OCI-LY7 (cell line): ENCODE results near the gene GDPD3.

Experiments
- EZH2phosphoT487 ChIP-seq: fragments of 200-600 bp; sonication (generic); IDR thresholded peaks from 2 replicates; pipeline ENCODE4 v1.6.1; 2018; ENCODE audit warnings: low read depth, borderline replicate concordance, mild to moderate bottlenecking, mixed run types, antibody characterized with exemption, low read length, moderate library complexity, mixed read lengths
- TF ChIP-seq, protein P1 (sequence below): fragments of 200-600 bp; sonication (generic); conservative IDR thresholded peaks from 2 replicates; pipeline ENCODE4 v1.5.1; 2014; ENCODE audit warnings: mild to moderate bottlenecking, antibody characterized with exemption, low read length, moderate library complexity, mixed read lengths

DNA sequence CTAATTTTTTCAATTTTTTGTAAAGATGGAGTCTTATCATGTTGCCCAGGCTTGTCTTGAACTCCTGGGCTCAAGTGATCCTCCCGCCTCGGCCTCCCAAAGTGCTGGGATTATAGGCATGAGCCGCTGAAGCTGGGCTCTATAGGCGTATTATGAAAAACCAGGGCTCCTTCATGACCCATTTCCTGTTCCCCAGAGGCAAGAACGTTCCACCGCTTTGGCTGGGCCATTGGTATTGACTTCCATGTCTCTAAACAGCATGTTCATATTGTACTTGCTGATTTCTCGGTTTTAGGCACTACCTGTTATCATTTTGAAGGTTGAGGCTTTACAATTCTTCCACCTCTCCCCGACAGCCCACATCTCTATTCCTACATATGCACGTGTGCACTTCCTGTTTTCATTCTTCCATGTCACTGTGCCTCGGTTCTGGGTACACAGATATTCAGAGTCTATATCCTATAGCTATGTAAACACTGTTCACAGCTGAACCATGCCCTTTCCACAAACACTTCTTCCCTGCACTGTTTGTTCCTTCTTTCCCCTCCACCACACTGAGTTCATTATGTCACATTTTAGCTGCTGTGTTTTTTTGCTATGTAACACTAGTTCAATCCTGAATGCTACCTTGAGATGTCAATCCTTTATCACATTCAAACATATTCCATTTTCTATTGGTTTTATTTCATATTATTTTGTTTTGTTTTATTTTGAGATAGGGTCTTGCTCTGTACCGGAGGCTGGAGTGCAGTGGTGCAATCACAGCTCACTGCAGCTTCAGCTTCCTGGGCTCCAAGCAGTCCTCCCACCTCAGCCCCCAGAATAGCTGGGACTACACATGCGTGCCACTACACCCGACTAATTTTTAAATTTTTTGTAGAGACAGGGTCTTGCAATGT lies 26.5 kb upstream of the GDPD3 start:
- TF ChIP-seq, protein P1, sequence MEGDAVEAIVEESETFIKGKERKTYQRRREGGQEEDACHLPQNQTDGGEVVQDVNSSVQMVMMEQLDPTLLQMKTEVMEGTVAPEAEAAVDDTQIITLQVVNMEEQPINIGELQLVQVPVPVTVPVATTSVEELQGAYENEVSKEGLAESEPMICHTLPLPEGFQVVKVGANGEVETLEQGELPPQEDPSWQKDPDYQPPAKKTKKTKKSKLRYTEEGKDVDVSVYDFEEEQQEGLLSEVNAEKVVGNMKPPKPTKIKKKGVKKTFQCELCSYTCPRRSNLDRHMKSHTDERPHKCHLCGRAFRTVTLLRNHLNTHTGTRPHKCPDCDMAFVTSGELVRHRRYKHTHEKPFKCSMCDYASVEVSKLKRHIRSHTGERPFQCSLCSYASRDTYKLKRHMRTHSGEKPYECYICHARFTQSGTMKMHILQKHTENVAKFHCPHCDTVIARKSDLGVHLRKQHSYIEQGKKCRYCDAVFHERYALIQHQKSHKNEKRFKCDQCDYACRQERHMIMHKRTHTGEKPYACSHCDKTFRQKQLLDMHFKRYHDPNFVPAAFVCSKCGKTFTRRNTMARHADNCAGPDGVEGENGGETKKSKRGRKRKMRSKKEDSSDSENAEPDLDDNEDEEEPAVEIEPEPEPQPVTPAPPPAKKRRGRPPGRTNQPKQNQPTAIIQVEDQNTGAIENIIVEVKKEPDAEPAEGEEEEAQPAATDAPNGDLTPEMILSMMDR = no peak
- TF ChIP-seq EZH2phosphoT487 = no peak
